Measurements from ENCODE around the gene HARS1.
"Not testable (repeated sequence)": the region's sequence is repeated elsewhere in the genome, so short reads cannot be mapped to it uniquely, and the experiment has no call there.

Gene HARS1

DNA sequence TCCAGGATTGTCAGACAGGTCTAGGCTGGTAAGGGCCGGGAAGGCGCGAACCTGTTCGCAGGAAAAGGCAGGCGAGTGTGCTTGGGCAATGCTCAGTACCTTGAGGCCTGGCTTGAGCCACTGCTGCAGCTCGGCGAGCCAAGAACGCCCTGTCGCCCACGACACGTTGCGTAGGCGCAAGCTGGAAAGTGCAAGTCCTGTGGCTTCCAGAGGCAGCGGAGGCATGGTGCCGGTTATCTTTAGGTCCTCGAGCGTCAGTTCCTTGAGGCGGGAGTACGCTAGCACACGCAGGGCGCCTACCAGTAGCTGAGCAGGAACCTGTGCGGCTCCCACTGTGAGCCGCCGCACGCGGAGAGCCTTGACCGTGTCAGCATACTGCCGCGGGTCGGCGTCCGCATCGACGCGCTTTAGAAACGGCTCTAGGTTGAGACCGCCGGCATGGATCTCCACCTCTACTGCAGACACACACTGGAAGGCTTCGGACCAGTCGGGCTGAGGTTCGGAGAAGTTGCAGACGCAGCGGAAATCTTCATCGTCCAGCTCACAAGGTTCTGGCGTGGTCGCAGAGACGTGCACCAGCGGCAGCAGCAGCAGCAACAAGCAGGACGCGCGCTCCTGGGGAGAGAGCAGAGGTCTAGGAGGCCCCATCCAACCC lies 58.7 kb downstream of the HARS1 start:
- no peak for DNase-seq

GRCh38 chr5:140631831-140632365 lies 59.3 kb downstream of the HARS1 start:
- no peak for DNase-seq

DNA sequence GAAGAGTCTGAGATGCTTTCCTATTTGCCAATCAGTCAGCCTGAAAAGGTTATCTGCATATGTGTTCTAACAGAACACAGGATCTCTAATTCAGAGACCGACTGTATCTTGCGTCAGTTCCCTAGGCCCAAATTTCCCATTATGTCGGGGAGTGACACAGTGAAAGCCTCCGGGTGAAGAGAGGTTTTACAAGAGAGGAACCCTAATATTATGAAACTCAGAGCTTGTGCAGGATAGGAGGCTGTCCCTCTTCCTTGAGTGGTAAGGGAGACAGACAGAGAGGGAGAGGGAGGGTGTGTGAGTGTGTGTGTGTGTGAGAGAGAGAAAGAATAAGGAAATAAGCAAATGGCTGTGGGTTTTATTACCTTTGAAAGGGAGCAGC lies 60.1 kb downstream of the HARS1 start:
- no peak for DNase-seq

DNA sequence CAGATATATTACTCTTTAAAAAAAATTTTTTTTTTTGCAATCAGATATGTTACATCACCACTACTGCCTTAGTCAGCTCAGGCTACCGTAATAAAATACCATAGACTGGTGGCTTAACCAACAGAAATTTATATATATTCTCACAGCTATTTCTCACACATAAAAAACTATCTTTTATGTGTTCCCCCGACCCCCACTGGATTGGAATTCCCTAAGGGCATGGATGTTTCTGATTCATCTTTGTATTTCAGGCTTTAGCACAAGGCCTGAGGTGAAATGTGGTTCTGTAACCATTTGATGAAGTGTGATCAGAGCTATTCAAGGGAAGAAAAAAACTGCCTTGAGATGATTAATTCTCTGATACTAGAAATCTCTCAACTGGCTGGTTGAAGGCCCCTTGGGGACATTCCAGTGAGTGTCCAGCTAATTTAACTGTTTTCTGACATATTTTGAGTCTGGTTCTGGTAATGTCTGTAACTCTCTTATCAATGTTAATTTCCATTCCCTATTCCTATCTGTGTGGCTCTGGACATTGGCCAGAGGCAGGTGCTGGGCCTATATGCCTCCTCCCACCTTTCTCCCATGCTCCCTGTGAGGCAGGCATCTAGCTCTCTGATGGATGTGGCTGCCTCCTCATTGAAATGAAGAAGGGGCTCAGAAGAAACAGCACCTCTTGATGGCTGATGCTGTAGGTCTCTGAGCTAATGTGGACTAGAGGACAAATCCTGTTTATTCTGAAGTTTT lies 60.7 kb downstream of the HARS1 start:
- no peak for DNase-seq

DNA sequence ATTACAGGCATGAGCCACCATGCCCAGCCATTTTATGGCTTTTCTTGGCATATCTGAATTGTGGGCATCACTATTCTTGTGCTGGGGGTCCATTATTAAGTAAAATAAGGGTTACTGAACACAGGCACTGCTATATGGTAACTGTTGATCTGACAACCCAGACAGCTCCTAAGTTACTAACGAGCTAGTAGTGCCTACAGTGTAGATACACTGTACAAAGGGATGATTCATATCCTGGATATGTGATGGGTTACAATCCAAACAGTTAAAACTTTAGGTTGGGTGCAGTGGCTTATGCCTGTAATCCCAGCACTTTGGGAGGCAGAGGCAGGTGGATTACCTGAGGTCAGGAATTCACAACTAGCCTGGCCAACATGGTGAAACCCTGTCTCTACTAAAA lies 62.5 kb downstream of the HARS1 start:
- no peak for DNase-seq

GRCh38 chr5:140627972-140628371 lies 63.2 kb downstream of the HARS1 start:
- no peak for DNase-seq

GRCh38 chr5:140624886-140625285 lies 66.3 kb downstream of the HARS1 start:
- DNase-seq: not testable (repeated sequence)

All from NCI-H1694 (cell line).